DND-41 (cell line): ENCODE results near the gene UNK.

Experiments
- ATAC-seq: fragments of 200-7000 bp; cut with Tn5 transposase; 3 replicates; pipeline ENCODE4 v1.9.1; 2021; ENCODE audit warnings: low read depth; ENCODE audit not compliant: insufficient read depth
- DNase-seq: peaks from one replicate; pipeline ENCODE4 v3.0.0-alpha.2; 2020
- H2AFZ ChIP-seq: 2 replicates; pipeline ENCODE4 v1.6.0; 2012; ENCODE audit warnings: low read depth, low read length
- H3K27ac ChIP-seq: 2 replicates; pipeline ENCODE4 v1.5.1; 2012; ENCODE audit warnings: low read length, inconsistent platforms
- H3K27me3 ChIP-seq: fragments of 200-600 bp; sonication (generic); 2 replicates; pipeline ENCODE4 v1.6.0; 2012; ENCODE audit warnings: low read length, mild to moderate bottlenecking, inconsistent platforms; ENCODE audit not compliant: insufficient read depth, poor library complexity
- H3K36me3 ChIP-seq: 2 replicates; pipeline ENCODE4 v1.5.1; 2012; ENCODE audit warnings: low read length, inconsistent platforms; ENCODE audit not compliant: insufficient read depth
- H3K4me1 ChIP-seq: 2 replicates; pipeline ENCODE4 v1.5.1; 2012; ENCODE audit warnings: mild to moderate bottlenecking, low read length; ENCODE audit not compliant: insufficient read depth
- H3K4me2 ChIP-seq: 2 replicates; pipeline ENCODE4 v1.6.0; 2012; ENCODE audit warnings: mild to moderate bottlenecking, moderate library complexity, low read length, inconsistent platforms; ENCODE audit not compliant: insufficient read depth
- H3K4me3 ChIP-seq, 2 experiments: fragments of 200-600 bp in 1 of 2; shearing (Covaris generic) in 1 of 2; 2 replicates each; pipeline ENCODE4 v1.5.1; 2012 to 2016; ENCODE audit warnings: inconsistent platforms in 2 of 2, low read length in 2 of 2, mild to moderate bottlenecking in 2 of 2, low read depth in 1 of 2, moderate library complexity in 1 of 2
- H3K79me2 ChIP-seq: 2 replicates; pipeline ENCODE4 v1.6.0; 2012; ENCODE audit warnings: low read length, inconsistent platforms; ENCODE audit not compliant: insufficient read depth
- H3K9ac ChIP-seq: 2 replicates; pipeline ENCODE4 v1.6.0; 2012; ENCODE audit warnings: low read depth, mild to moderate bottlenecking, inconsistent platforms, low read length, moderate library complexity
- H3K9me3 ChIP-seq: 2 replicates; pipeline ENCODE4 v1.5.1; 2012; ENCODE audit warnings: low read length, moderate library complexity, mild to moderate bottlenecking, inconsistent platforms; ENCODE audit not compliant: insufficient read depth, severe bottlenecking
- H4K20me1 ChIP-seq: 2 replicates; pipeline ENCODE4 v1.6.0; 2012; ENCODE audit warnings: low read length; ENCODE audit not compliant: insufficient read depth
- EZH2 ChIP-seq: IDR thresholded peaks from 3 replicates; pipeline ENCODE4 v1.6.1; 2012; ENCODE audit warnings: borderline replicate concordance, low read depth, mild to moderate bottlenecking, moderate library complexity, low read length, inconsistent platforms; ENCODE audit not compliant: severe bottlenecking
- TF ChIP-seq, protein P1 (sequence below): IDR thresholded peaks from 2 replicates; pipeline ENCODE4 v1.5.1; 2012; ENCODE audit warnings: borderline replicate concordance, low read length, moderate library complexity, mild to moderate bottlenecking; ENCODE audit not compliant: poor library complexity, severe bottlenecking; ENCODE audit errors: extremely low read depth

Gene UNK

DNA sequence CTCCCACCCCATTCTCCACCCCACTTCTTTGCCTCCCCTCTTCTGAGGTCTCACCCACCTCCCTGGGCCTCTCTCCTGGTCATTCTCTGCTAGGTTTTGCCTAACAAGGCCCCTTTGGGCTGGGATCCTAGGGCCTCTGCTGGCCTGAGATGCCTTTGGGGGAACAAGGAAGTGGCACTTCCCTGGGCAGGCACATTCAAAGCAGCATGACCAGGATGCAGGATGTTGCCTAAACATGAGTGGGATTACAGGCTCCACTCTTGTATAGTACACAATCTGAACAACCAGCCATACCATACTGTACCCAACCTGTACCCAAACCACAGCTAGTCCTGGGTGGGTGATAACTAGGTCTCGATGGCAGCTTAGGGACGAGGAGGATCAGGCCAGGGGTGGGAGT is 28.6 kb upstream of the UNK start:
- peaks cover 20% of the 10 kb centered on the region for H3K4me1 ChIP-seq
- TF ChIP-seq, protein P1, sequence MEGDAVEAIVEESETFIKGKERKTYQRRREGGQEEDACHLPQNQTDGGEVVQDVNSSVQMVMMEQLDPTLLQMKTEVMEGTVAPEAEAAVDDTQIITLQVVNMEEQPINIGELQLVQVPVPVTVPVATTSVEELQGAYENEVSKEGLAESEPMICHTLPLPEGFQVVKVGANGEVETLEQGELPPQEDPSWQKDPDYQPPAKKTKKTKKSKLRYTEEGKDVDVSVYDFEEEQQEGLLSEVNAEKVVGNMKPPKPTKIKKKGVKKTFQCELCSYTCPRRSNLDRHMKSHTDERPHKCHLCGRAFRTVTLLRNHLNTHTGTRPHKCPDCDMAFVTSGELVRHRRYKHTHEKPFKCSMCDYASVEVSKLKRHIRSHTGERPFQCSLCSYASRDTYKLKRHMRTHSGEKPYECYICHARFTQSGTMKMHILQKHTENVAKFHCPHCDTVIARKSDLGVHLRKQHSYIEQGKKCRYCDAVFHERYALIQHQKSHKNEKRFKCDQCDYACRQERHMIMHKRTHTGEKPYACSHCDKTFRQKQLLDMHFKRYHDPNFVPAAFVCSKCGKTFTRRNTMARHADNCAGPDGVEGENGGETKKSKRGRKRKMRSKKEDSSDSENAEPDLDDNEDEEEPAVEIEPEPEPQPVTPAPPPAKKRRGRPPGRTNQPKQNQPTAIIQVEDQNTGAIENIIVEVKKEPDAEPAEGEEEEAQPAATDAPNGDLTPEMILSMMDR, result no peak
- TF ChIP-seq EZH2, result no peak
- no peak overlapping the region for H2AFZ ChIP-seq
- H3K4me2 ChIP-seq, result no peak overlapping the region
- H3K4me3 ChIP-seq, result no peak overlapping the region
- H4K20me1 ChIP-seq, result no peaks in the 10 kb centered on the region
- no peaks in the 10 kb centered on the region for H3K79me2 ChIP-seq
- no peaks in the 10 kb centered on the region for H3K27me3 ChIP-seq
- H3K27ac ChIP-seq, result no peak overlapping the region
- no peak for DNase-seq
- no peak overlapping the region for H3K9ac ChIP-seq
- H3K36me3 ChIP-seq, result peaks cover 11% of the 10 kb centered on the region
- no peak for ATAC-seq
- H3K9me3 ChIP-seq, result no peaks in the 10 kb centered on the region

DNA sequence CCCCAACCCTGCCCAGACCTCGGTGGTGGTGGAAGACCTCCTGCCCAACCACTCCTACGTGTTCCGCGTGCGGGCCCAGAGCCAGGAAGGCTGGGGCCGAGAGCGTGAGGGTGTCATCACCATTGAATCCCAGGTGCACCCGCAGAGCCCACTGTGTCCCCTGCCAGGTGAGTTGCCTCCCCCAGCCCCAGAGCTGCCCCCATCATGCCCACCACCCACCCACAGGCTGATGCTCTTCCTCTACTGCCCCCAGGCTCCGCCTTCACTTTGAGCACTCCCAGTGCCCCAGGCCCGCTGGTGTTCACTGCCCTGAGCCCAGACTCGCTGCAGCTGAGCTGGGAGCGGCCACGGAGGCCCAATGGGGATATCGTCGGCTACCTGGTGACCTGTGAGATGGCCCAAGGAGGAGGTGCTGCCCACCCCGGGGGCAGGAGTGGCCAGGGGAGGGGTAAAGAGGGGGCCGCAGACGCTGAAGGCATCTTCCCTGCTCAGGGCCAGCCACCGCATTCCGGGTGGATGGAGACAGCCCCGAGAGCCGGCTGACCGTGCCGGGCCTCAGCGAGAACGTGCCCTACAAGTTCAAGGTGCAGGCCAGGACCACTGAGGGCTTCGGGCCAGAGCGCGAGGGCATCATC is 28.0 kb upstream of the UNK start:
- no peak overlapping the region for H3K9ac ChIP-seq
- no peak for DNase-seq
- ATAC-seq, result no peak
- H3K79me2 ChIP-seq, result no peaks in the 10 kb centered on the region
- H3K9me3 ChIP-seq, result no peaks in the 10 kb centered on the region
- no peak overlapping the region for H3K4me2 ChIP-seq
- no peaks in the 10 kb centered on the region for H3K27me3 ChIP-seq
- H3K4me3 ChIP-seq, result no peak overlapping the region
- H3K27ac ChIP-seq, result no peak overlapping the region
- peaks cover 20% of the 10 kb centered on the region for H3K4me1 ChIP-seq
- H3K36me3 ChIP-seq, result peaks cover 11% of the 10 kb centered on the region
- H2AFZ ChIP-seq, result no peak overlapping the region
- no peak for TF ChIP-seq EZH2
- TF ChIP-seq, protein P1, result no peak
- no peaks in the 10 kb centered on the region for H4K20me1 ChIP-seq

DNA sequence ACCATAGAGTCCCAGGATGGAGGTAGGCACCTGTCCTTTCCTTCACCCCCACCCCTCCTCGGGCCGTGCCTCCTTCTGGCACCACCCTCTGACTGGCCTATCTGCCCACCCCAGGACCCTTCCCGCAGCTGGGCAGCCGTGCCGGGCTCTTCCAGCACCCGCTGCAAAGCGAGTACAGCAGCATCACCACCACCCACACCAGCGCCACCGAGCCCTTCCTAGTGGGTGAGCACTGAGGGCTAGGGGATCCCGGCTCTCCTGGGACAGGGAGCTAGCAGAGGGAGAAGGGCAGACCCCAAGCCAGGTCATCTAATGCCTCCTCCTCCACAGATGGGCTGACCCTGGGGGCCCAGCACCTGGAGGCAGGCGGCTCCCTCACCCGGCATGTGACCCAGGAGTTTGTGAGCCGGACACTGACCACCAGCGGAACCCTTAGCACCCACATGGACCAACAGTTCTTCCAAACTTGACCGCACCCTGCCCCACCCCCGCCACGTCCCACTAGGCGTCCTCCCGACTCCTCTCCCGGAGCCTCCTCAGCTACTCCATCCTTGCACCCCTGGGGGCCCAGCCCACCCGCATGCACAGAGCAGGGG is 27.4 kb upstream of the UNK start:
- Histone ChIP-seq H3K27me3 (no peaks in the 10 kb centered on the region), H3K4me3 (no peak overlapping the region), H3K4me1 (peaks cover 20% of the 10 kb centered on the region), H3K27ac (no peak overlapping the region), H3K36me3 (peaks cover 11% of the 10 kb centered on the region), H3K4me2 (no peak overlapping the region), H2AFZ (no peak overlapping the region), H3K79me2 (no peaks in the 10 kb centered on the region), H3K9me3 (no peaks in the 10 kb centered on the region), H3K9ac (no peak overlapping the region), H4K20me1 (no peaks in the 10 kb centered on the region)
- ATAC-seq, result no peak
- no peak for TF ChIP-seq EZH2
- TF ChIP-seq, protein P1, result no peak
- no peak for DNase-seq
